ENCODE data around the gene NBPF3. TPM values are rescaled to one million over a fixed set of nuclear protein-coding genes. Genes with fewer than 3 reads are reported as not detected.

The NBPF3 gene
- total and polyA plus RNA-seq, 2 experiments from 2014 or later = 2.7 to 18.1 TPM

GRCh38 chr1:21499283-21499950 is 59.5 kb downstream of the NBPF3 start:
- Histone ChIP-seq H3K4me3 (no peak overlapping the region), H4K20me1 (replicated peaks; ENCODE audit: insufficient read depth) (no peaks in the 10 kb centered on the region), H3K79me2 (replicated peaks; ENCODE audit: insufficient read depth) (no peaks in the 10 kb centered on the region), H3K9me2 (ENCODE audit: insufficient read depth) (no peaks in the 10 kb centered on the region), H3K4me1 (ENCODE audit: insufficient read depth) (no peaks in the 10 kb centered on the region), H2AFZ (no peak overlapping the region), H3K4me2 (no peak overlapping the region), H3K27ac (ENCODE audit: low read depth) (no peak overlapping the region), H3K36me3 (ENCODE audit: insufficient read depth) (no peaks in the 10 kb centered on the region), H3K27me3 (ENCODE audit: insufficient read depth) (no peaks in the 10 kb centered on the region), H3F3A (replicated peaks; ENCODE audit: low read depth) (no peaks in the 10 kb centered on the region)
- no peak for TF ChIP-seq JUNB (IDR thresholded peaks at IDR 0.05; ENCODE audit: unreplicated experiment)
- TF ChIP-seq REST (IDR thresholded peaks at IDR 0.05; ENCODE audit: unreplicated experiment) = no peak
- no peak for TF ChIP-seq EZH2 (IDR thresholded peaks at IDR 0.05; ENCODE audit: low read depth, unreplicated experiment)
- no peak for TF ChIP-seq EZH2phosphoT487 (IDR thresholded peaks at IDR 0.05; ENCODE audit: unreplicated experiment)
- TF ChIP-seq STAT1 (IDR thresholded peaks at IDR 0.05; ENCODE audit: unreplicated experiment) = no peak
- TF ChIP-seq ETS1 (IDR thresholded peaks at IDR 0.05) = no peak
- TF ChIP-seq POLR2AphosphoS5 (IDR thresholded peaks at IDR 0.05; ENCODE audit: low read depth) = no peak
- TF ChIP-seq ZNF114 (CRISPR knock-in tag; IDR thresholded peaks at IDR 0.05) = no peak
- TF ChIP-seq CREB1 (CRISPR knock-in tag; IDR thresholded peaks at IDR 0.05; ENCODE audit: low read depth) = no peak
- TF ChIP-seq NANOG (IDR thresholded peaks at IDR 0.05; ENCODE audit: borderline replicate concordance) = no peak
- no peak for TF ChIP-seq CTCF (conservative IDR thresholded peaks at IDR 0.05; ENCODE audit: low read depth in 2 of 2)
- TF ChIP-seq ZNF331 (CRISPR knock-in tag; IDR thresholded peaks at IDR 0.05; ENCODE audit: low read depth) = no peak
- TF ChIP-seq ZNF462 (CRISPR knock-in tag; IDR thresholded peaks at IDR 0.05) = no peak
- Mint-ChIP-seq H3K4me1 (peaks cover 8% of the 10 kb centered on the region; the same call in 2 of the 3 replicates), H3K9me3 (no peaks in the 10 kb centered on the region; the same call in 2 of the 3 replicates), H3K27ac (no peak overlapping the region), H3K36me3 (ENCODE audit: low read depth) (0 out of 3 replicates have a peak, but pooled peaks cover 2% of the 10 kb centered on the region), H3K27me3 (ENCODE audit: insufficient read depth, low read depth, poor library complexity) (no peaks in the 10 kb centered on the region), H3K4me3 (no peak overlapping the region)
- DNase-seq (ENCODE audit: low spot score) (no peak), ATAC-seq (no peak)
